HepG2 (cell line): ENCODE results near the gene COL9A3. TPM values are rescaled to one million over a fixed set of nuclear protein-coding genes. Genes with fewer than 3 reads are reported as not detected.

Experiments
- EED ChIP-seq: sonication (generic); formaldehyde crosslinking; IDR thresholded peaks from 2 replicates; pipeline ENCODE4 v1.5.0; 2020; ENCODE audit warnings: mild to moderate bottlenecking, missing genetic modification reagents
- ETV5 ChIP-seq: IDR thresholded peaks from 2 replicates; pipeline ENCODE4 v1.6.1; 2018; ENCODE audit warnings: missing biosample characterization, missing genetic modification reagents, inconsistent platforms, borderline replicate concordance
- HOMEZ ChIP-seq: IDR thresholded peaks from 2 replicates; pipeline ENCODE4 v1.6.1; 2016; ENCODE audit warnings: low read depth
- MAFK ChIP-seq, 2 experiments: IDR thresholded peaks in 1 of 2; conservative IDR thresholded peaks in 1 of 2; 2 replicates each; pipeline ENCODE4 v1.6.1; 2011; ENCODE audit warnings: improper control_type of control experiment in 2 of 2, low read length in 2 of 2
- NFKBIZ ChIP-seq: IDR thresholded peaks from 2 replicates; pipeline ENCODE4 v1.6.1; 2018; ENCODE audit warnings: missing genetic modification reagents, missing compliant biosample characterization
- RBM22 ChIP-seq: fragments of 200-400 bp; formaldehyde crosslinking; optimal IDR thresholded peaks from 2 replicates; pipeline ENCODE3; 2017; ENCODE audit warnings: mild to moderate bottlenecking, low read length, moderate library complexity
- SCMH1 ChIP-seq: sonication (generic); formaldehyde crosslinking; IDR thresholded peaks from 2 replicates; pipeline ENCODE4 v1.9.0; 2021; ENCODE audit warnings: missing genetic modification reagents, mild to moderate bottlenecking, borderline replicate concordance
- SOX13 ChIP-seq, 3 experiments: fragments of 450-650 bp in 1 of 3; sonication (generic) in 1 of 3; formaldehyde crosslinking in 1 of 3; IDR thresholded peaks in 2 of 3; conservative IDR thresholded peaks in 1 of 3; 2 replicates each; pipeline versions ENCODE4 v1.5.0 to v1.6.1; 2016 to 2020; ENCODE audit warnings: antibody characterized with exemption in 1 of 3, mild to moderate bottlenecking in 1 of 3, missing compliant biosample characterization in 1 of 3, missing genetic modification reagents in 1 of 3, moderate library complexity in 1 of 3
- TCF12 ChIP-seq, 2 experiments: fragments of 450-650 bp in 1 of 2; sonication (generic) in 1 of 2; formaldehyde crosslinking in 1 of 2; IDR thresholded peaks; 2 replicates each; pipeline versions ENCODE4 v1.6.1 to v1.8.0; 2017 to 2022; ENCODE audit warnings: antibody characterized with exemption in 1 of 2, mild to moderate bottlenecking in 1 of 2, missing genetic modification reagents in 1 of 2, moderate library complexity in 1 of 2
- ZFP1 ChIP-seq: IDR thresholded peaks from 2 replicates; pipeline ENCODE4 v1.6.1; 2016
- ZFP62 ChIP-seq: sonication (generic); formaldehyde crosslinking; IDR thresholded peaks from 2 replicates; pipeline ENCODE4 v1.4.0; 2020; ENCODE audit warnings: missing genetic modification reagents
- ZFX ChIP-seq: sonication (generic); formaldehyde crosslinking; IDR thresholded peaks from 2 replicates; pipeline ENCODE4 v1.4.0; 2020; ENCODE audit warnings: mild to moderate bottlenecking, low read depth, missing genetic modification reagents, moderate library complexity
- ZNF101 ChIP-seq: sonication (generic); formaldehyde crosslinking; IDR thresholded peaks from 2 replicates; pipeline ENCODE4 v1.4.0; 2020; ENCODE audit warnings: mild to moderate bottlenecking, low read depth, missing genetic modification reagents, borderline replicate concordance
- ZNF281 ChIP-seq: sonication (generic); formaldehyde crosslinking; IDR thresholded peaks from 2 replicates; pipeline ENCODE4 v1.4.0; 2020; ENCODE audit warnings: missing genetic modification reagents, borderline replicate concordance
- ZNF382 ChIP-seq: sonication (generic); formaldehyde crosslinking; IDR thresholded peaks from 2 replicates; pipeline ENCODE4 v1.5.0; 2020; ENCODE audit warnings: missing genetic modification reagents, mild to moderate bottlenecking, borderline replicate concordance
- ZNF430 ChIP-seq: sonication (generic); formaldehyde crosslinking; IDR thresholded peaks from 2 replicates; pipeline ENCODE4 v1.9.0; 2021; ENCODE audit warnings: mild to moderate bottlenecking, missing genetic modification reagents
- ZNF441 ChIP-seq: sonication (generic); formaldehyde crosslinking; IDR thresholded peaks from 2 replicates; pipeline ENCODE4 v1.7.0; 2021; ENCODE audit warnings: missing genetic modification reagents, borderline replicate concordance
- ZNF652 ChIP-seq: IDR thresholded peaks from 2 replicates; pipeline ENCODE4 v1.6.1; 2016; ENCODE audit warnings: low read depth, borderline replicate concordance
- ZNF713 ChIP-seq: sonication (generic); formaldehyde crosslinking; IDR thresholded peaks from 2 replicates; pipeline ENCODE4 v1.4.0; 2020; ENCODE audit warnings: mild to moderate bottlenecking, missing genetic modification reagents
- ZNF777 ChIP-seq: sonication (generic); formaldehyde crosslinking; IDR thresholded peaks from 2 replicates; pipeline ENCODE4 v1.4.0; 2020; ENCODE audit warnings: missing genetic modification reagents
- polyA plus RNA-seq, 8 experiments: library from polyadenylated mRNA; depleted of rRNA in 3 of 8; stranded (reverse) in 7 of 8; unstranded in 1 of 8; fragments of >200 nt; fragmentation: Illumina TruSeq in 4 of 8; extraction: Trizol in 4 of 8; gene quantifications; 2 replicates each; pipeline versions ENCODE4 v1.2.1 to v1.2.3, GENCODE V29; 2011 to 2016; ENCODE audit warnings: low read depth in 4 of 8, missing spikeins in 1 of 8, mixed read lengths in 1 of 8; ENCODE audit not compliant: insufficient read depth in 1 of 8
- total RNA-seq, 5 experiments: library from RNA; depleted of rRNA; stranded (reverse); fragments of >200 nt; fragmentation: Illumina TruSeq; extraction: Trizol; gene quantifications; 2 replicates each; pipeline ENCODE4 v1.2.3, GENCODE V29; 2016; ENCODE audit warnings: low read depth in 1 of 5

COL9A3 gene
- total and polyA plus RNA-seq, 2 of the 13 experiments (the other 11 are each of a cell fraction or from before 2014, with no cell fraction given): 155 to 204 TPM

- TF ChIP-seq NFKBIZ (no peak), TCF12 (IDR thresholded peaks at IDR 0.05) (no peak), TCF12 (CRISPR knock-in tag; IDR thresholded peaks at IDR 0.05) (no peak), SCMH1 (no peak), ZNF281 (CRISPR knock-in tag) (peak; percentile 52; the same call in 1 of the 2 replicates), ZFX (peak; percentile 45; the same call in 1 of the 2 replicates), ZNF430 (CRISPR knock-in tag) (peak; percentile 72; the same call in 1 of the 2 replicates), ZNF101 (no peak), MAFK (conservative IDR thresholded peaks at IDR 0.05 in 1 of 2, IDR thresholded peaks at IDR 0.05 in 1 of 2; ENCODE audit: low read length in 2 of 2) (no peak), RBM22 (peak; percentile 7), ZNF441 (CRISPR knock-in tag) (no peak), ZNF713 (CRISPR knock-in tag) (no peak), ZNF652 (no peak), EED (CRISPR knock-in tag) (peak; percentile 79; the same call in 1 of the 2 replicates), SOX13 (IDR thresholded peaks at IDR 0.05) (no peak), SOX13 (CRISPR knock-in tag; conservative IDR thresholded peaks at IDR 0.05 in 1 of 2, IDR thresholded peaks at IDR 0.05 in 1 of 2) (no peak; a peak in 1 of 4 replicates), ZFP1 (no peak), ZFP62 (CRISPR knock-in tag) (no peak), ZNF382 (no peak), HOMEZ (CRISPR knock-in tag) (no peak), ZNF777 (CRISPR knock-in tag) (0 out of 2 replicates have a peak, but pooled peaks have one; percentile 18), ETV5 (CRISPR knock-in tag) (peak; percentile 18; the same call in 1 of the 2 replicates)
Measured at GRCh38 chr20:62824476-62825332, 7.9 kb downstream of the COL9A3 start (continued).
